Measurements from ENCODE around the gene UQCC2.

The UQCC2 gene

GRCh38 chr6:33711140-33712129 lies at the start of gene UQCC2:
Gene UQCC2, minus strand, starts transcription at chr6:33711700. Its CDS starts 14 bp downstream, at chr6:33711686.
- H3K4me1 ChIP-seq, result peaks cover 74% of the 10 kb centered on the region
- H3K9ac ChIP-seq, result peak within 1 kb of the TSS; percentile 88
- H3K9me3 ChIP-seq, result no peaks in the 10 kb centered on the region
- H3K27ac ChIP-seq, result peak within 1 kb of the TSS; percentile 94
- H3K4me2 ChIP-seq, result peak within 1 kb of the TSS; percentile 94
- peaks cover 10% of the 10 kb centered on the region for H3K27me3 ChIP-seq
- no peak for TF ChIP-seq Cebpa-rat (IDR thresholded peaks at IDR 0.05)
- peaks cover 18% of the 10 kb centered on the region for H3K36me3 ChIP-seq
- peaks cover 36% of the 10 kb centered on the region for H4K20me1 ChIP-seq
- H3K4me3 ChIP-seq, result peak within 1 kb of the TSS; percentile 68

GRCh38 chr6:33759887-33760629 lies 48.6 kb upstream of the UQCC2 start:
- peaks cover 56% of the 10 kb centered on the region for H3K4me1 ChIP-seq
- no peaks in the 10 kb centered on the region for H3K36me3 ChIP-seq
- H3K4me3 ChIP-seq, result no peak overlapping the region
- TF ChIP-seq Cebpa-rat (IDR thresholded peaks at IDR 0.05), result no peak
- no peaks in the 10 kb centered on the region for H3K9me3 ChIP-seq
- no peaks in the 10 kb centered on the region for H3K27me3 ChIP-seq
- H4K20me1 ChIP-seq, result peaks cover 3% of the 10 kb centered on the region; the same call in 1 of the 2 replicates
- H3K27ac ChIP-seq, result no peak overlapping the region
- H3K4me2 ChIP-seq, result peak overlapping the region; percentile 77
- H3K9ac ChIP-seq, result no peak overlapping the region; the same call in 1 of the 2 replicates

- H3K4me2 ChIP-seq, result no peak overlapping the region
- no peak overlapping the region for H3K9ac ChIP-seq
- peaks cover 66% of the 10 kb centered on the region for H3K4me1 ChIP-seq
- H3K4me3 ChIP-seq, result no peak overlapping the region
- no peaks in the 10 kb centered on the region for H3K36me3 ChIP-seq
- no peak overlapping the region for H3K27ac ChIP-seq
- H4K20me1 ChIP-seq, result peaks cover 6% of the 10 kb centered on the region; the same call in 1 of the 2 replicates
- H3K9me3 ChIP-seq, result no peaks in the 10 kb centered on the region
- H3K27me3 ChIP-seq, result no peaks in the 10 kb centered on the region
- TF ChIP-seq Cebpa-rat (IDR thresholded peaks at IDR 0.05), result no peak
Measured at GRCh38 chr6:33758815-33759216, 47.3 kb upstream of the UQCC2 start.

GRCh38 chr6:33757906-33758305 lies 46.4 kb upstream of the UQCC2 start:
- peaks cover 6% of the 10 kb centered on the region; the same call in 1 of the 2 replicates for H4K20me1 ChIP-seq
- no peak for TF ChIP-seq Cebpa-rat (IDR thresholded peaks at IDR 0.05)
- no peak overlapping the region for H3K9ac ChIP-seq
- H3K27me3 ChIP-seq, result no peaks in the 10 kb centered on the region
- no peaks in the 10 kb centered on the region for H3K36me3 ChIP-seq
- H3K4me2 ChIP-seq, result no peak overlapping the region
- peaks cover 59% of the 10 kb centered on the region for H3K4me1 ChIP-seq
- no peaks in the 10 kb centered on the region for H3K9me3 ChIP-seq
- no peak overlapping the region for H3K4me3 ChIP-seq
- no peak overlapping the region for H3K27ac ChIP-seq

GRCh38 chr6:33757113-33757512 lies 45.6 kb upstream of the UQCC2 start:
- no peaks in the 10 kb centered on the region for H3K27me3 ChIP-seq
- H3K27ac ChIP-seq, result no peak overlapping the region
- TF ChIP-seq Cebpa-rat (IDR thresholded peaks at IDR 0.05), result no peak
- peaks cover 6% of the 10 kb centered on the region; the same call in 1 of the 2 replicates for H4K20me1 ChIP-seq
- H3K9me3 ChIP-seq, result no peaks in the 10 kb centered on the region
- H3K36me3 ChIP-seq, result no peaks in the 10 kb centered on the region
- peaks cover 59% of the 10 kb centered on the region for H3K4me1 ChIP-seq
- no peak overlapping the region for H3K4me2 ChIP-seq
- H3K9ac ChIP-seq, result no peak overlapping the region
- H3K4me3 ChIP-seq, result no peak overlapping the region

- Histone ChIP-seq H3K27ac (no peak overlapping the region), H3K27me3 (no peaks in the 10 kb centered on the region), H3K4me1 (peaks cover 59% of the 10 kb centered on the region), H3K9ac (no peak overlapping the region), H3K9me3 (no peaks in the 10 kb centered on the region), H3K4me3 (no peak overlapping the region), H4K20me1 (peaks cover 6% of the 10 kb centered on the region; the same call in 1 of the 2 replicates), H3K4me2 (no peak overlapping the region), H3K36me3 (no peaks in the 10 kb centered on the region)
- no peak for TF ChIP-seq Cebpa-rat (IDR thresholded peaks at IDR 0.05)
Measured at GRCh38 chr6:33756211-33756954, 44.9 kb upstream of the UQCC2 start.

- TF ChIP-seq Cebpa-rat (IDR thresholded peaks at IDR 0.05), result no peak
- no peaks in the 10 kb centered on the region for H3K27me3 ChIP-seq
- no peak overlapping the region for H3K4me3 ChIP-seq
- H3K4me1 ChIP-seq, result peaks cover 59% of the 10 kb centered on the region
- peak overlapping the region; percentile 34; the same call in 1 of the 2 replicates for H3K9ac ChIP-seq
- peaks cover 6% of the 10 kb centered on the region; the same call in 1 of the 2 replicates for H4K20me1 ChIP-seq
- no peaks in the 10 kb centered on the region for H3K36me3 ChIP-seq
- no peak overlapping the region for H3K27ac ChIP-seq
- no peaks in the 10 kb centered on the region for H3K9me3 ChIP-seq
- peak overlapping the region; percentile 51 for H3K4me2 ChIP-seq
Measured at GRCh38 chr6:33755070-33755869, 43.8 kb upstream of the UQCC2 start.

GRCh38 chr6:33754222-33754621 lies 42.7 kb upstream of the UQCC2 start:
- H3K36me3 ChIP-seq, result no peaks in the 10 kb centered on the region
- no peak overlapping the region for H3K9ac ChIP-seq
- no peak overlapping the region for H3K4me2 ChIP-seq
- H3K4me3 ChIP-seq, result no peak overlapping the region
- H3K27me3 ChIP-seq, result no peaks in the 10 kb centered on the region
- H4K20me1 ChIP-seq, result peaks cover 6% of the 10 kb centered on the region; the same call in 1 of the 2 replicates
- TF ChIP-seq Cebpa-rat (IDR thresholded peaks at IDR 0.05), result no peak
- no peaks in the 10 kb centered on the region for H3K9me3 ChIP-seq
- no peak overlapping the region for H3K27ac ChIP-seq
- peaks cover 55% of the 10 kb centered on the region for H3K4me1 ChIP-seq

Data from BLaER1 (cell line).